Psoas muscle (tissue), 8 donors: ENCODE measurements around the gene MS4A12. TPM values are rescaled to one million over a fixed set of nuclear protein-coding genes. Genes with fewer than 3 reads are reported as not detected.
"Not testable (repeated sequence)": the region's sequence is repeated elsewhere in the genome, so short reads cannot be mapped to it uniquely, and the experiment has no call there.

Experiments used
- ATAC-seq, 4 donors: fragments of 200-7000 bp; cut with Tn5 transposase; one replicate each; pipeline ENCODE4 v1.9.1; 2020; ENCODE audit warnings: moderate library complexity in 3 of 4, mild to moderate bottlenecking in 2 of 4
- DNase-seq, 2 donors: peaks; one replicate each; pipeline ENCODE4 v3.0.0-alpha.2; 2020
- H3K27ac ChIP-seq: fragments of 200-600 bp; one replicate; pipeline ENCODE4 v1.8.0; 2022
- H3K27me3 ChIP-seq, 3 donors: fragments of 200-600 bp in 1 of 3; one replicate each; pipeline versions ENCODE4 v1.6.1 to v1.8.0; 2013 to 2022; ENCODE audit warnings: low read length in 2 of 3, mild to moderate bottlenecking in 2 of 3, moderate library complexity in 1 of 3; ENCODE audit not compliant: insufficient read depth in 3 of 3
- H3K36me3 ChIP-seq, 2 donors: fragments of 200-600 bp in 1 of 2; one replicate each; pipeline versions ENCODE4 v1.6.1 to v1.8.0; 2013 to 2022; ENCODE audit warnings: low read depth in 1 of 2, mild to moderate bottlenecking in 1 of 2, moderate library complexity in 1 of 2; ENCODE audit not compliant: insufficient read depth in 1 of 2
- H3K4me1 ChIP-seq: fragments of 200-600 bp; one replicate; pipeline ENCODE4 v1.8.0; 2022
- H3K4me3 ChIP-seq: fragments of 200-600 bp; one replicate; pipeline ENCODE4 v1.8.0; 2022; ENCODE audit warnings: mild to moderate bottlenecking
- H3K9me3 ChIP-seq: fragments of 200-600 bp; one replicate; pipeline ENCODE4 v1.8.0; 2022
- CTCF ChIP-seq: fragments of 200-600 bp; IDR thresholded peaks from one replicate; pipeline ENCODE4 v1.8.0; 2022; ENCODE audit warnings: antibody characterized with exemption
- WGBS, 3 donors: extraction: QIAGEN DNeasy Blood & Tissue Kit; methylation state at CpG; one replicate each; pipeline versions ENCODE4 v1.1.6 to v1.1.7; 2013; 5-methylcytosine and 5-hydroxymethylcytosine counted together
- intact Hi-C, 2 donors: fragments of 100-400 bp; cut with DNase I; formaldehyde crosslinking; loops; one replicate each; pipeline versions ENCODE4 v1.11.0 to v1.14.2; 2022
- long read RNA-seq, 2 donors: library from polyadenylated mRNA; unstranded; transcript quantifications; one replicate each; pipeline ENCODE4 v2.0.0, GENCODE V29; 2021
- polyA plus RNA-seq, 3 donors: library from polyadenylated mRNA; stranded (reverse); fragments of 200-250 nt; gene quantifications; one replicate each; pipeline ENCODE4 v1.2.3, GENCODE V29; 2013
- total RNA-seq, 4 donors: library from RNA; stranded (reverse); fragmentation: NEBNext Ultra II Directional in 2 of 4; extraction: Animal tissue kit (Norgen Biotek cat#: 25700) in 2 of 4; gene quantifications; one replicate each; pipeline versions ENCODE4 v1.2.1 to v1.2.4, GENCODE V29; 2021 to 2023
- donor health status: healthy with polysubstance abuse.
- donor health status: DM: no; HTN: no; CAD: no; lungs with moderate emphysema.
- donor health status: Bipolar disorder and iron deficiency.
- donor health status: healthy.
- donor health status: DM: yes; HTN: yes; CAD: no.
- donor health status: DM: no; HTN: no; CAD: no.
- donor health status: DM: no; HTN: no; CAD: no.
- donor health status: DM: yes; HTN: yes; CAD: no.

MS4A12 gene
- total RNA-seq, result not detected
- not detected for polyA plus RNA-seq
- long read RNA-seq, donor 1, result 0 reads
- long read RNA-seq, donor 2, result 0 reads

GRCh38 chr11:60492488-60493009 is at the start of gene MS4A12:
Gene MS4A12 (plus strand): TSS chr11:60492778. CDS start chr11:60497319, 4,541 bp downstream.
- DNase-seq (no peak), ATAC-seq (no peak)
- no peaks in the 10 kb centered on the region for H3K4me1 ChIP-seq
- H3K4me3 ChIP-seq, result no peak within 1 kb of the TSS
- H3K9me3 ChIP-seq, result no peaks in the 10 kb centered on the region
- no peak for TF ChIP-seq CTCF
- WGBS, 3 donors, result 67 to 81% (median 75%) methylated on average over 4 of the region's 4 CpGs
- H3K36me3 ChIP-seq, result no peaks in the 10 kb centered on the region
- no peaks in the 10 kb centered on the region for H3K27me3 ChIP-seq
- intact Hi-C loops, result no loop called here
- no peak within 1 kb of the TSS for H3K27ac ChIP-seq

- H3K27me3 ChIP-seq, result no peaks in the 10 kb centered on the region
These were observed 45.5 kb upstream of the MS4A12 start for GRCh38 chr11:60447070-60447469.

GRCh38 chr11:60447846-60448245 is 44.7 kb upstream of the MS4A12 start:
- Histone ChIP-seq H3K9me3 (no peaks in the 10 kb centered on the region), H3K4me1 (no peaks in the 10 kb centered on the region), H3K27ac (no peak overlapping the region), H3K36me3 (no peaks in the 10 kb centered on the region), H3K27me3 (no peaks in the 10 kb centered on the region), H3K4me3 (no peak overlapping the region)
- intact Hi-C loops, result no loop called here
- no peak for ATAC-seq
- TF ChIP-seq CTCF, result no peak
- DNase-seq, result no peak

More at GRCh38 chr11:60447070-60447469, 45.5 kb upstream of the MS4A12 start:
- H3K27ac ChIP-seq, result no peak overlapping the region
- no peaks in the 10 kb centered on the region for H3K9me3 ChIP-seq
- H3K4me1 ChIP-seq, result no peaks in the 10 kb centered on the region
- no peak overlapping the region for H3K4me3 ChIP-seq
- H3K36me3 ChIP-seq, result no peaks in the 10 kb centered on the region
- intact Hi-C loops, result no loop called here
- ATAC-seq (no peak), DNase-seq (no peak)
- no peak for TF ChIP-seq CTCF

- 92 to 97% (median 95%) methylated on average over 16 to 32 of the region's 32 CpGs for WGBS, 3 donors
- DNase-seq, H3K4me3 ChIP-seq, H3K9me3 ChIP-seq, ATAC-seq, H3K27me3 ChIP-seq, H3K4me1 ChIP-seq, intact Hi-C loops, H3K27ac ChIP-seq, H3K36me3 ChIP-seq: not testable (repeated sequence)
These were observed 41.4 kb upstream of the MS4A12 start for GRCh38 chr11:60451185-60451584.

GRCh38 chr11:60454212-60454611 is 38.4 kb upstream of the MS4A12 start:
- Histone ChIP-seq H3K27me3 (no peaks in the 10 kb centered on the region), H3K9me3 (no peaks in the 10 kb centered on the region), H3K4me3 (no peak overlapping the region), H3K27ac (no peak overlapping the region), H3K36me3 (no peaks in the 10 kb centered on the region), H3K4me1 (no peaks in the 10 kb centered on the region)
- intact Hi-C loops, result no loop called here
- ATAC-seq (no peak), DNase-seq (no peak)
- no peak for TF ChIP-seq CTCF
